Epithelial cell of alveolus of lung (primary cell): Measurements from ENCODE around the gene NAIF1. TPM values are rescaled to one million over a fixed set of nuclear protein-coding genes. Genes with fewer than 3 reads are reported as not detected.

Experiments used
- total RNA-seq: library from RNA; depleted of rRNA; stranded (reverse); fragments of >200 nt; gene quantifications from 2 replicates; pipeline ENCODE4 v1.2.1, GENCODE V29; 2015

Gene NAIF1
- 6.6 and 11.5 TPM in 2 replicates for total RNA-seq

GRCh38 chr9:128066713-128067644 lies at the start of gene NAIF1:
Gene NAIF1 (minus strand): TSS chr9:128067320. CDS start chr9:128067101, 219 bp downstream.

GRCh38 chr9:128067645-128068385 lies 695 bp upstream of the NAIF1 start, which contains the start of gene SLC25A25:
Gene SLC25A25 (plus strand): TSS chr9:128068232. CDS start chr9:128068320, 88 bp downstream.

Other genes with a start within 250 kb of the NAIF1 start
- gene ENG, start 212.7 kb downstream of the NAIF1 start, total RNA-seq, result 52.9 and 72.1 TPM in 2 replicates
- gene AK1, start 189.6 kb downstream of the NAIF1 start, total RNA-seq, result 40.1 and 71.8 TPM in 2 replicates
- gene ST6GALNAC6, start 167.7 kb downstream of the NAIF1 start, total RNA-seq, result 66.2 and 92.5 TPM in 2 replicates
- gene ST6GALNAC4, start 150.3 kb downstream of the NAIF1 start, total RNA-seq, result 33.8 and 56.2 TPM in 2 replicates
- gene PIP5KL1, start 136.5 kb downstream of the NAIF1 start, total RNA-seq, result 1.9 and 3.7 TPM in 2 replicates
- 15.3 and 21.7 TPM in 2 replicates for gene DPM2, start 129.5 kb downstream of the NAIF1 start, total RNA-seq
- 5.3 and 6.6 TPM in 2 replicates for gene EEIG1, start 86.3 kb downstream of the NAIF1 start, total RNA-seq
- 14.8 and 15.6 TPM in 2 replicates for gene SLC25A25, start 912 bp upstream of the NAIF1 start, total RNA-seq
- 55.6 and 70.1 TPM in 2 replicates for gene PTGES2, start 60.4 kb upstream of the NAIF1 start, total RNA-seq
- gene LCN2, start 82.1 kb upstream of the NAIF1 start, total RNA-seq, result 1.8 TPM in 1 of 2 replicates, not detected in the other
- gene BBLN, start 92.9 kb upstream of the NAIF1 start, total RNA-seq, result 265 and 358 TPM in 2 replicates
- gene CIZ1, start 124.3 kb upstream of the NAIF1 start, total RNA-seq, result 37.4 and 61.9 TPM in 2 replicates
- gene DNM1, start 136.1 kb upstream of the NAIF1 start, total RNA-seq, result 8.7 and 23.2 TPM in 2 replicates
- gene GOLGA2, start 208.7 kb upstream of the NAIF1 start, total RNA-seq, result 77.1 and 120 TPM in 2 replicates
- gene SWI5, start 209.0 kb upstream of the NAIF1 start, total RNA-seq, result 29.1 and 45.1 TPM in 2 replicates